ENCODE measurements around the gene CAMKK1.
A peak's percentile ranks its signal among the peaks of the same experiment; 100 is the strongest.

Gene CAMKK1

GRCh38 chr17:3827124-3827773 lies 65.6 kb downstream of the CAMKK1 start:
- Histone ChIP-seq H3K4me3 (IDR thresholded peaks at IDR 0.05; ENCODE audit: insufficient read depth, low read depth, low read length) (no peak overlapping the region), H3K27ac (no peak overlapping the region), H3K27me3 (ENCODE audit: insufficient read depth, low read depth) (no peaks in the 10 kb centered on the region), H4K20me1 (ENCODE audit: insufficient read depth) (no peaks in the 10 kb centered on the region), H3K4me1 (ENCODE audit: low read depth, poor library complexity, severe bottlenecking) (no peaks in the 10 kb centered on the region), H3K36me3 (ENCODE audit: insufficient read depth) (no peaks in the 10 kb centered on the region), H3K9ac (no peak overlapping the region), H3K79me2 (ENCODE audit: insufficient read depth, low read depth) (no peaks in the 10 kb centered on the region), H3K4me2 (no peak overlapping the region), H2AFZ (ENCODE audit: low read depth) (no peak overlapping the region)
- TF ChIP-seq CTCF (conservative IDR thresholded peaks at IDR 0.05; ENCODE audit: low read depth, low read length), result peak; percentile 69

- no peaks in the 10 kb centered on the region for H3K36me3 ChIP-seq (ENCODE audit: insufficient read depth)
- no peak overlapping the region for H2AFZ ChIP-seq (ENCODE audit: low read depth)
- TF ChIP-seq CTCF (conservative IDR thresholded peaks at IDR 0.05; ENCODE audit: low read depth, low read length), result no peak
- H3K4me1 ChIP-seq (ENCODE audit: low read depth, poor library complexity, severe bottlenecking), result no peaks in the 10 kb centered on the region
- H3K79me2 ChIP-seq (ENCODE audit: insufficient read depth, low read depth), result no peaks in the 10 kb centered on the region
- H3K27ac ChIP-seq, result no peak overlapping the region
- H3K4me3 ChIP-seq (IDR thresholded peaks at IDR 0.05; ENCODE audit: insufficient read depth, low read depth, low read length), result no peak overlapping the region
- H4K20me1 ChIP-seq (ENCODE audit: insufficient read depth), result no peaks in the 10 kb centered on the region
- no peak overlapping the region for H3K4me2 ChIP-seq
- H3K9ac ChIP-seq, result no peak overlapping the region
- H3K27me3 ChIP-seq (ENCODE audit: insufficient read depth, low read depth), result no peaks in the 10 kb centered on the region
Measured at GRCh38 chr17:3826191-3826590, 66.7 kb downstream of the CAMKK1 start.

- no peak for TF ChIP-seq CTCF (conservative IDR thresholded peaks at IDR 0.05; ENCODE audit: low read depth, low read length)
- Histone ChIP-seq H3K36me3 (ENCODE audit: insufficient read depth) (no peaks in the 10 kb centered on the region), H4K20me1 (ENCODE audit: insufficient read depth) (no peaks in the 10 kb centered on the region), H3K4me3 (IDR thresholded peaks at IDR 0.05; ENCODE audit: insufficient read depth, low read depth, low read length) (no peak overlapping the region), H3K4me2 (no peak overlapping the region), H2AFZ (ENCODE audit: low read depth) (no peak overlapping the region), H3K9ac (no peak overlapping the region), H3K27ac (no peak overlapping the region), H3K27me3 (ENCODE audit: insufficient read depth, low read depth) (no peaks in the 10 kb centered on the region), H3K4me1 (ENCODE audit: low read depth, poor library complexity, severe bottlenecking) (no peaks in the 10 kb centered on the region), H3K79me2 (ENCODE audit: insufficient read depth, low read depth) (no peaks in the 10 kb centered on the region)
Measured at GRCh38 chr17:3821101-3821500, 71.8 kb downstream of the CAMKK1 start.

- Histone ChIP-seq H3K36me3 (ENCODE audit: insufficient read depth) (no peaks in the 10 kb centered on the region), H3K27ac (no peak overlapping the region), H3K27me3 (ENCODE audit: insufficient read depth, low read depth) (no peaks in the 10 kb centered on the region), H3K4me2 (no peak overlapping the region), H3K79me2 (ENCODE audit: insufficient read depth, low read depth) (no peaks in the 10 kb centered on the region), H3K4me3 (IDR thresholded peaks at IDR 0.05; ENCODE audit: insufficient read depth, low read depth, low read length) (no peak overlapping the region), H4K20me1 (ENCODE audit: insufficient read depth) (no peaks in the 10 kb centered on the region), H3K4me1 (ENCODE audit: low read depth, poor library complexity, severe bottlenecking) (no peaks in the 10 kb centered on the region), H3K9ac (no peak overlapping the region), H2AFZ (ENCODE audit: low read depth) (no peak overlapping the region)
- no peak for TF ChIP-seq CTCF (conservative IDR thresholded peaks at IDR 0.05; ENCODE audit: low read depth, low read length)
Measured at GRCh38 chr17:3818786-3819185, 74.1 kb downstream of the CAMKK1 start.

Data from KMS-11 (cell line).